HG03108 (cell line): ENCODE measurements around the gene NUP88.
A peak's percentile ranks its signal among the peaks of the same experiment; 100 is the strongest.

Experiments used
- ATAC-seq: cut with Tn5 transposase; IDR thresholded peaks from one replicate; pipeline ENCODE4 v1.9.1; 2021; ENCODE audit warnings: moderate library complexity; ENCODE audit not compliant: unreplicated experiment

NUP88 gene

GRCh38 chr17:5419959-5420653 is 644 bp upstream of the NUP88 start, which contains the start of gene RPAIN:
Gene RPAIN (plus strand): TSS chr17:5420182. CDS start chr17:5420211, 29 bp downstream.
- peak; percentile 49 for ATAC-seq

DNA sequence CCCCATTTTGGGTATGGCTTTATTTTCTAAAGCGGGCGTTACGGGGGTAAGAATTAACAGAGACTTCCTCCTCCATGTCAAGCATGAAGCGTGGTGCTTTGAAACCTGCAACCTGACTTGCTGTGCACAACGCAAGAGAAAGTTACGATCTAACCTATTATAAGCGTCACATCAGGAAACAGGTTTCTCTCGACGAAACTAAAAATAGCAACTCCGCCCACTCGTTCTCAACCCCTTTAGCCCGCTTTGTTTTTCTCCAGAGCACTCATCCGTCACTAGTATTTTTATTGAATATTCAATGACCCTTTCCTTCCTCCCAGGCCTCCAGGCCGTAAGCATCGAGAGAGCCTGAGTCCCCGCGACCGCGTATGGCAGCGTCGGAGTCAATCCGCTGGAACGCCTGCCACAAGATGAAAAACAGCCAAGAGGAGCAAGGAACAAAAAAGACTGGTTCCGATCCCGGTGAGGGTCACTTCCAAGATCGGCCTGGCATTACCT is 555 bp downstream of the NUP88 start:
- peak; percentile 34 for ATAC-seq

GRCh38 chr17:5416901-5417300 is 2.6 kb downstream of the NUP88 start:
- no peak for ATAC-seq

- ATAC-seq: no peak
These were observed 5.8 kb downstream of the NUP88 start for GRCh38 chr17:5413682-5414081.

- ATAC-seq: no peak
These were observed 8.7 kb downstream of the NUP88 start for GRCh38 chr17:5410594-5411272.

GRCh38 chr17:5408186-5408585 is 11.3 kb downstream of the NUP88 start:
- no peak for ATAC-seq

DNA sequence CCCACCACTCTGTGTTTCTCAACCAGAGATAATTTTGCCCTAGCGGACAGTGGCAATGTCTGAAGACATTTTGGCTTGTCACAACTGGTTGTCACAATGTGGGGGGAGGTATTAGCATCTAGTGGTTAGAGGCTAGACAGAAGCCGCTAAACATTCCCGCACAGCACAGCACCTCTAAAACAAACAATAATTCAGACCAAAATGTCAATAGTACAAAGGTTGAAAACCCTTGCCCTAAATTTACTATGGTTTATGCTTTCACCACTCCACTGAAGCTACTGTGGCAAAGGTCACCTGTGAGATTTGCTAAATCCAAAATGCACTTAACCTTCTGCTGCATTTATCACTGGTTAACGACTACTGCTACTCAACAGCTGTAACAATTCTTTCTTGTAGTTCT is 14.1 kb downstream of the NUP88 start:
- ATAC-seq: no peak

GRCh38 chr17:5399767-5400166 is 19.7 kb downstream of the NUP88 start:
- no peak for ATAC-seq

GRCh38 chr17:5396612-5397011 is 22.9 kb downstream of the NUP88 start:
- no peak for ATAC-seq

DNA sequence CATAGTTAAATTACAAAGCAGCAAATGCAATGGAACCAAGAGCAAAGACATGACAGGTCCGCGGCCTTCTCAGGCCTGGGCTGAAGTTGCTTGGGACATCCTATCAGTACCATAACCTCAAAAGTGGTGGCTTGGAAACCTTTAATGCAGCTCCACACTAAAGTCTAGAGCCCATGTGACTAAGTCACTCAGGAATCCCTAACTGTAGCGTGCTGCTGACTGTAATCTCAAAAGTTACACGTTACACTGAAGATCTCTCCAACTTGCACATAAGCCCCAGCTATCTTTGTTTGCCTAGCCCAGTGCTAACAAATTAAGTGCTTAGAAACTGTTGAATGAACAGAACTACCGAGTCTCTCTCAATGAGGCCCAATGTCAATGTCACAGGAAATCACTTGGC is 27.8 kb downstream of the NUP88 start:
- ATAC-seq: no peak

DNA sequence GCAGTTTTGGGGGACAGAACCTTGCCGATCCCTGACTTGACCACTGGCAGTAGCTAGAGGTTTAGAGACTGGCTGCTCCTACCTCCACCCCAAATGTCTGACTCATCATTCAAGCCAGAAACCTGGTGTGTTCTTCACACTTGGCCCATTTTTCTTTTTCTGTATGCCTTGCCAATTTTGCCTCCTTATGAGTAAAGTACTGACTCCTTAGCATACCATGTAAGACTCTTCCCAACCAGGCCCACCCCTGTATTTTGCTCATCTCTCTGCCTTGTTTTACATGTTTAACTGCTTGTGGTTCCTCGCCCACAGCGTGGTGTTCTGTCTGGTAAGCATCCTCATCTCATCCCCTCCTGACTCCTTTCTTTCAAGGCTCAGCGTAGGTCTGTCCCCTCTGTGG is 37.9 kb downstream of the NUP88 start:
- ATAC-seq: no peak

- no peak for ATAC-seq
These were observed 38.8 kb downstream of the NUP88 start for GRCh38 chr17:5380491-5381135.

- ATAC-seq: no peak
These were observed 39.9 kb downstream of the NUP88 start for GRCh38 chr17:5379351-5380107.

DNA sequence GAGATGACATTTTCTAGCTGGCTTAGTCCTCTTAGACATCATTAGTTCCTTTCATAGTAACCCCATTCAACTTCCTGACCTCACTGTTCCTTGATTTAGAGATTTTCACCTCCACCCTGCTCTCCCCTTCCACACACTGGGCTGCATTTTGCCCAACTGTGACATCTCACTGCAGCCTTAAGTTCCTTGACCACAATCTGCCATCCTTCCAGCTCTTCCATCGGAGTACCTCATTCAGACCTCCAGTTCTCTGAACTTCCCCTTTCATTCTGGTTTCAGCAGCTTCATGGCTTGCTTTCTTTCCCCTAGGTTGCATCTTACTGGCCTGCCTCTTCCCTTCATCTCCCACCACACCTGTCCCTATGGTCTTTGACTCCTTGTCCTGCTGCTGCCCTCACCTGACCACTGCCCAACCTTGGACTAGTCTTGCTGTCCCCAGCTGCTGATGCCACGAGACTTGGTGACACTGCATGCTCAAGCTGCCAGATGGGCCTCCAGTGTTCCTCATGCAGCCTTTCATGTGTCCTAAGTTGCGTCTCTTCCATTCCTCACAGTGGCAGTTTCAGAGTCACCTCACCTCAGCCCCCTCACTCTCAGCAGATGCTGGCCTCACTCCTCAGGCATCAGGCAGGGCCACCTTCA is 40.8 kb downstream of the NUP88 start:
- no peak for ATAC-seq

- ATAC-seq: no peak
These were observed 46.4 kb downstream of the NUP88 start for GRCh38 chr17:5373112-5373511.

GRCh38 chr17:5370411-5370810 is 49.1 kb downstream of the NUP88 start:
- ATAC-seq: no peak

DNA sequence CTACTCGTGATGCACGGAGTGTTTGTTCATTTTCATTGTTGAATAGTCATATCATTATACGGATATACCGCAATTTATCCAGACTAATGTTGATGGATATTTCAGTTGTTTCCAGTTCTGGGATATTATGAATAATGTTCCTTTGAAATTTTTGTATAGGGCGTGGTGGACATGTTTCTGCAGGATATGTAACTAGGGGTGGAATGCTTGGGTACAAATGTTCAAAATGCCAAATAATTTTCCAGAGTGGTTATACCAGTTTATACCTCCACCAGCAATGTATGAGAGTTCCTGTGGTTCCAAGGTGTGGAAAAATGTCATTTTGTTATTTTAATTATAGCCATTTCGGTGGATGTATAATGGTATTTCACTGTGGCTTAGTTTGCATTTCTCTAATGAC is 53.6 kb downstream of the NUP88 start:
- ATAC-seq: no peak

DNA sequence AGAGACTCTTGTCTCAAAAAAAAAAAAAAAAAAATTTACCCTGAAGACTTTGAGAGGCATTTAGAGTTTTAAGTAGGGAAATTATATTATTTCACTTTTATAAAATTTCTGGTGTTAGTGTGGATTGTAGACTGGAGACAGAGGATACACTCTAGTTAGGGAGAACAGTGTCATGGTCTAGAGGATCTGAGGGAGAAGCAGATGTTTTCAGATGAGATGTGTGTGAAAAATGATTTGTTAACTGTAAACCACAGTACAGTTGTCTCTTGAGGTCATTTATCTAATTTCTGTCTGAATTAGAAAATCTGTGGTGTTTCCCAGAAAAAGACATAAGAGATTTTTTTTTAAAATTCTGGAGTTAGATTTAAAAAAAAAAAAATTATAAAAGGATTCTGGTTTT is 54.8 kb downstream of the NUP88 start:
- ATAC-seq: no peak

GRCh38 chr17:5364156-5364555 is 55.3 kb downstream of the NUP88 start:
- ATAC-seq: no peak

- no peak for ATAC-seq
These were observed 57.2 kb downstream of the NUP88 start for GRCh38 chr17:5362162-5362811.
